Liver (tissue), 9 donors: ENCODE data around the gene PGM5. TPM values are rescaled to one million over a fixed set of nuclear protein-coding genes. Genes with fewer than 3 reads are reported as not detected.

Source experiments
- DNase-seq: peaks from one replicate; pipeline ENCODE4 v3.0.0-alpha.2; 2017; ENCODE audit warnings: low spot score
- H3K27ac ChIP-seq, 2 donors: one replicate each; pipeline ENCODE4 v1.7.0; 2013; ENCODE audit warnings: inconsistent platforms in 2 of 2, low read length in 2 of 2, control low read depth in 1 of 2, low read depth in 1 of 2, mild to moderate bottlenecking in 1 of 2
- H3K27me3 ChIP-seq, 4 donors: one replicate each; pipeline versions ENCODE4 v1.6.1 to v1.7.0; 2013; ENCODE audit warnings: low read length in 3 of 4, inconsistent platforms in 1 of 4, mild to moderate bottlenecking in 1 of 4, moderate library complexity in 1 of 4; ENCODE audit not compliant: control insufficient read depth in 4 of 4, insufficient read depth in 4 of 4
- H3K36me3 ChIP-seq, 4 donors: one replicate each; pipeline versions ENCODE4 v1.6.1 to v1.7.0; 2013; ENCODE audit warnings: low read length in 3 of 4, mild to moderate bottlenecking in 3 of 4, low read depth in 1 of 4, moderate library complexity in 1 of 4; ENCODE audit not compliant: control insufficient read depth in 4 of 4, insufficient read depth in 3 of 4
- H3K4me1 ChIP-seq, 4 donors: one replicate each; pipeline versions ENCODE4 v1.6.1 to v1.7.0; 2013; ENCODE audit warnings: low read length in 3 of 4, mild to moderate bottlenecking in 3 of 4, moderate library complexity in 1 of 4; ENCODE audit not compliant: control insufficient read depth in 4 of 4, insufficient read depth in 4 of 4
- H3K4me3 ChIP-seq, 3 donors: one replicate each; pipeline versions ENCODE4 v1.6.1 to v1.7.0; 2013; ENCODE audit warnings: low read length in 3 of 3, control low read depth in 1 of 3, low read depth in 1 of 3, mild to moderate bottlenecking in 1 of 3
- H3K9ac ChIP-seq, 2 donors: one replicate each; pipeline ENCODE4 v1.7.0; 2013; ENCODE audit warnings: low read length in 2 of 2, mild to moderate bottlenecking in 2 of 2, moderate library complexity in 2 of 2, control low read depth in 1 of 2, low read depth in 1 of 2
- H3K9me3 ChIP-seq, 4 donors: one replicate each; pipeline versions ENCODE4 v1.6.1 to v1.7.0; 2013; ENCODE audit warnings: low read length in 3 of 4; ENCODE audit not compliant: control insufficient read depth in 4 of 4
- ATF3 ChIP-seq: IDR thresholded peaks from 2 replicates; pipeline ENCODE4 v1.6.1; 2016; ENCODE audit warnings: antibody characterized with exemption
- CTCF ChIP-seq: fragments of 150-350 bp; IDR thresholded peaks from 2 replicates; pipeline ENCODE4 v1.5.1; 2017; ENCODE audit warnings: improper control_type of control experiment, low read depth, low read length; ENCODE audit not compliant: missing input control
- EGR1 ChIP-seq, 2 donors: IDR thresholded peaks; 2 replicates each; pipeline ENCODE4 v1.6.1; 2016 to 2018; ENCODE audit warnings: antibody characterized with exemption in 2 of 2, low read depth in 2 of 2
- FOXA1 ChIP-seq: IDR thresholded peaks from 2 replicates; pipeline ENCODE4 v1.6.1; 2016; ENCODE audit warnings: antibody characterized with exemption
- FOXA2 ChIP-seq: IDR thresholded peaks from 2 replicates; pipeline ENCODE4 v1.6.1; 2016; ENCODE audit warnings: antibody characterized with exemption
- GABPA ChIP-seq, 2 donors: IDR thresholded peaks in 1 of 2; conservative IDR thresholded peaks in 1 of 2; 2 replicates each; pipeline ENCODE4 v1.6.1; 2016; ENCODE audit warnings: antibody characterized with exemption in 2 of 2, mild to moderate bottlenecking in 1 of 2, moderate library complexity in 1 of 2
- HNF4A ChIP-seq, 2 donors: conservative IDR thresholded peaks; 2 replicates each; pipeline ENCODE4 v1.6.1; 2016; ENCODE audit warnings: antibody characterized with exemption in 2 of 2, mild to moderate bottlenecking in 2 of 2
- HNF4G ChIP-seq: IDR thresholded peaks from 2 replicates; pipeline ENCODE4 v1.6.1; 2016; ENCODE audit warnings: antibody characterized with exemption
- MAX ChIP-seq: IDR thresholded peaks from 2 replicates; pipeline ENCODE4 v1.6.1; 2016; ENCODE audit warnings: antibody characterized with exemption
- NR2F2 ChIP-seq: IDR thresholded peaks from 2 replicates; pipeline ENCODE4 v1.6.1; 2016; ENCODE audit warnings: antibody characterized with exemption
- RAD21 ChIP-seq, 2 donors: IDR thresholded peaks; 2 replicates each; pipeline ENCODE4 v1.6.1; 2016; ENCODE audit warnings: antibody characterized with exemption in 2 of 2, mild to moderate bottlenecking in 2 of 2
- REST ChIP-seq: IDR thresholded peaks from 2 replicates; pipeline ENCODE4 v1.6.1; 2016; ENCODE audit warnings: antibody characterized with exemption, mild to moderate bottlenecking
- SP1 ChIP-seq: IDR thresholded peaks from 2 replicates; pipeline ENCODE4 v1.6.1; 2018; ENCODE audit warnings: antibody characterized with exemption, mild to moderate bottlenecking
- TAF1 ChIP-seq: conservative IDR thresholded peaks from 2 replicates; pipeline ENCODE4 v1.6.1; 2016; ENCODE audit warnings: antibody characterized with exemption, mild to moderate bottlenecking
- YY1 ChIP-seq: IDR thresholded peaks from 2 replicates; pipeline ENCODE4 v1.6.1; 2016; ENCODE audit warnings: antibody characterized with exemption, mild to moderate bottlenecking
- WGBS: extraction: QIAGEN DNeasy Blood & Tissue Kit; methylation state at CpG from one replicate; pipeline ENCODE4 v1.1.7; 2013; 5-methylcytosine and 5-hydroxymethylcytosine counted together
- polyA plus RNA-seq, 2 donors: library from polyadenylated mRNA; stranded (reverse) in 1 of 2; unstranded in 1 of 2; fragments of 200-250 nt in 1 of 2; fragments of >200 nt in 1 of 2; fragmentation: Nextera tagmentation in 1 of 2; extraction: Ambion mirVana in 1 of 2; gene quantifications; one replicate each; pipeline versions ENCODE4 v1.2.1 to v1.2.3, GENCODE V29; 2013 to 2015
- total RNA-seq, 2 donors: library from RNA; depleted of rRNA; stranded (reverse); fragments of >200 nt; gene quantifications; one replicate each; pipeline ENCODE4 v1.2.3, GENCODE V29; 2014
- TF ChIP-seq, protein P1 (sequence below): IDR thresholded peaks from 2 replicates; pipeline ENCODE4 v1.6.1; 2016; ENCODE audit warnings: antibody characterized with exemption
- donor health status: healthy.
- donor health status: healthy.
- donor health status: healthy.
- donor health status: healthy.
- donor health status: healthy.

Gene PGM5
- total and polyA plus RNA-seq, 4 donors: 0.63 to 8.5 (median 2.2) TPM

DNA sequence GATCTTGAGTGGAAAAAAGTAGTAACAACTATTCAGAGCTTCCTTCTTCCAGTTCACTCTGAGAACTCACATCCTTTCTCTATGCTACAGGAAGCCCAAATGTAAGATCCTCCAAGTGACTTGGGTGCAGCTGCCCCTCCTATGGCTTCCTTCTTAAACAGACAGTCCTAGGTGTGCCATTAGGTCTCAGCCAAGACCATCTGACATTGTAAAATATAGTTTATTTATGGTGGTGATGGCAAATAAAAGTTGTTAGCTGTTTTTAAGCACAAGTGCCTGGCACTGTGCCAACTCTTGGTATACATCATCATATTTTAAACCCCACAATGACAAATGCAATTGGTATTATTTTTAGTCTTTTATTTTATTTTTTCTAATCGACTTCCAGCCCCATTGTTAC lies 126.1 kb downstream of the PGM5 start:
- H3K4me3 ChIP-seq: no peak overlapping the region
- no peaks in the 10 kb centered on the region for H3K4me1 ChIP-seq
- DNase-seq: no peak
- no peaks in the 10 kb centered on the region for H3K27me3 ChIP-seq
- WGBS: 47% methylated on average over 1 of the region's 1 CpG
- no peak overlapping the region for H3K9ac ChIP-seq
- TF ChIP-seq NR2F2: no peak
- no peak for TF ChIP-seq REST
- TF ChIP-seq FOXA1: no peak
- no peak for TF ChIP-seq MAX
- TF ChIP-seq YY1: no peak
- TF ChIP-seq ATF3: no peak
- TF ChIP-seq HNF4G: no peak
- TF ChIP-seq, protein P1, sequence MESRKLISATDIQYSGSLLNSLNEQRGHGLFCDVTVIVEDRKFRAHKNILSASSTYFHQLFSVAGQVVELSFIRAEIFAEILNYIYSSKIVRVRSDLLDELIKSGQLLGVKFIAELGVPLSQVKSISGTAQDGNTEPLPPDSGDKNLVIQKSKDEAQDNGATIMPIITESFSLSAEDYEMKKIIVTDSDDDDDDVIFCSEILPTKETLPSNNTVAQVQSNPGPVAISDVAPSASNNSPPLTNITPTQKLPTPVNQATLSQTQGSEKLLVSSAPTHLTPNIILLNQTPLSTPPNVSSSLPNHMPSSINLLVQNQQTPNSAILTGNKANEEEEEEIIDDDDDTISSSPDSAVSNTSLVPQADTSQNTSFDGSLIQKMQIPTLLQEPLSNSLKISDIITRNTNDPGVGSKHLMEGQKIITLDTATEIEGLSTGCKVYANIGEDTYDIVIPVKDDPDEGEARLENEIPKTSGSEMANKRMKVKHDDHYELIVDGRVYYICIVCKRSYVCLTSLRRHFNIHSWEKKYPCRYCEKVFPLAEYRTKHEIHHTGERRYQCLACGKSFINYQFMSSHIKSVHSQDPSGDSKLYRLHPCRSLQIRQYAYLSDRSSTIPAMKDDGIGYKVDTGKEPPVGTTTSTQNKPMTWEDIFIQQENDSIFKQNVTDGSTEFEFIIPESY: no peak
- TF ChIP-seq GABPA (IDR thresholded peaks at IDR 0.05 in 1 of 2, conservative IDR thresholded peaks at IDR 0.05 in 1 of 2): no peak
- TF ChIP-seq TAF1: no peak
- TF ChIP-seq CTCF: no peak
- TF ChIP-seq EGR1 (IDR thresholded peaks at IDR 0.05; ENCODE audit: low read depth in 2 of 2): no peak
- TF ChIP-seq SP1: no peak
- H3K27ac ChIP-seq: no peak overlapping the region
- peaks cover 0 to 7% (median 2%) of the 10 kb centered on the region in 4 donors for H3K9me3 ChIP-seq
- no peaks in the 10 kb centered on the region for H3K36me3 ChIP-seq

- no peak for DNase-seq
- peaks cover 0 to 7% (median 2%) of the 10 kb centered on the region in 4 donors for H3K9me3 ChIP-seq
- no peaks in the 10 kb centered on the region for H3K27me3 ChIP-seq
- no peaks in the 10 kb centered on the region for H3K36me3 ChIP-seq
- H3K4me3 ChIP-seq: no peak overlapping the region
- 62% methylated on average over 2 of the region's 2 CpGs for WGBS
- no peak overlapping the region for H3K9ac ChIP-seq
- no peaks in the 10 kb centered on the region for H3K4me1 ChIP-seq
- H3K27ac ChIP-seq: no peak overlapping the region
- no peak for TF ChIP-seq FOXA2
- no peak for TF ChIP-seq FOXA1
- TF ChIP-seq, protein P1: no peak
- no peak for TF ChIP-seq YY1
- TF ChIP-seq CTCF: no peak
- TF ChIP-seq RAD21 (IDR thresholded peaks at IDR 0.05): no peak
- no peak for TF ChIP-seq HNF4A (conservative IDR thresholded peaks at IDR 0.05)
- peak; percentile 95 for TF ChIP-seq NR2F2
- no peak for TF ChIP-seq REST
These were observed 131.7 kb downstream of the PGM5 start for GRCh38 chr9:68488126-68488525.
